HEK293T (cell line): ENCODE results near the gene ADAMTS3.

ENCODE experiments used
- CTCF ChIA-PET: fragments of 350-600 bp; formaldehyde crosslinking; extraction: SDS; loops from one replicate; lab custom pipeline; 2021; ENCODE audit warnings: antibody characterized with exemption, inconsistent platforms; lab: Yijun Ruan, JAX
- POLR2A ChIA-PET: fragments of 350-600 bp; formaldehyde crosslinking; extraction: SDS; loops from one replicate; lab custom pipeline; 2020; ENCODE audit warnings: antibody characterized with exemption, inconsistent platforms; lab: Yijun Ruan, JAX
- DNase-seq: peaks from one replicate; pipeline ENCODE4 v3.0.0; 2012; ENCODE audit warnings: mixed read lengths; ENCODE audit errors: extremely low spot score
- ARNT ChIP-seq: fragments of 450-650 bp; IDR thresholded peaks from 2 replicates; pipeline ENCODE4 v1.6.1; 2017; ENCODE audit warnings: mild to moderate bottlenecking
- BHLHE40 ChIP-seq: fragments of 450-650 bp; IDR thresholded peaks from 2 replicates; pipeline ENCODE4 v1.6.1; 2016; ENCODE audit warnings: mild to moderate bottlenecking, moderate library complexity, borderline replicate concordance
- CTBP1 ChIP-seq: fragments of 450-650 bp; IDR thresholded peaks from 2 replicates; pipeline ENCODE4 v1.6.1; 2016; ENCODE audit warnings: borderline replicate concordance
- ELF4 ChIP-seq: fragments of 450-650 bp; IDR thresholded peaks from 2 replicates; pipeline ENCODE4 v1.6.1; 2017; ENCODE audit warnings: antibody characterized with exemption
- FOXA1 ChIP-seq: fragments of 450-650 bp; IDR thresholded peaks from 2 replicates; pipeline ENCODE4 v1.6.1; 2016; ENCODE audit warnings: mild to moderate bottlenecking
- FOXK2 ChIP-seq: fragments of 450-650 bp; IDR thresholded peaks from 2 replicates; pipeline ENCODE4 v1.6.1; 2016; ENCODE audit warnings: mild to moderate bottlenecking
- FOXM1 ChIP-seq: fragments of 450-650 bp; IDR thresholded peaks from 2 replicates; pipeline ENCODE4 v1.6.1; 2017; ENCODE audit warnings: mild to moderate bottlenecking, borderline replicate concordance
- HDGF ChIP-seq: fragments of 450-650 bp; IDR thresholded peaks from 2 replicates; pipeline ENCODE4 v1.6.1; 2017; ENCODE audit warnings: antibody characterized with exemption, borderline replicate concordance
- L3MBTL2 ChIP-seq: fragments of 450-650 bp; conservative IDR thresholded peaks from 2 replicates; pipeline ENCODE4 v1.6.1; 2016; ENCODE audit warnings: mild to moderate bottlenecking
- LEF1 ChIP-seq: fragments of 450-650 bp; IDR thresholded peaks from 2 replicates; pipeline ENCODE4 v1.6.1; 2017; ENCODE audit warnings: mild to moderate bottlenecking, borderline replicate concordance
- NFRKB ChIP-seq: fragments of 450-650 bp; IDR thresholded peaks from 2 replicates; pipeline ENCODE4 v1.6.1; 2016; ENCODE audit warnings: mild to moderate bottlenecking, moderate library complexity
- SP1 ChIP-seq: fragments of 450-650 bp; IDR thresholded peaks from 2 replicates; pipeline ENCODE4 v1.6.1; 2017
- SUZ12 ChIP-seq: fragments of 450-650 bp; IDR thresholded peaks from 2 replicates; pipeline ENCODE4 v1.6.1; 2016; ENCODE audit warnings: mild to moderate bottlenecking
- TARDBP ChIP-seq: fragments of 450-650 bp; IDR thresholded peaks from 2 replicates; pipeline ENCODE4 v1.6.1; 2016
- ZNF384 ChIP-seq: fragments of 450-650 bp; IDR thresholded peaks from 2 replicates; pipeline ENCODE4 v1.6.1; 2016
- TF ChIP-seq, protein P1 (sequence below): fragments of 450-650 bp; IDR thresholded peaks from 2 replicates; pipeline ENCODE4 v1.6.1; 2016

Gene ADAMTS3

DNA sequence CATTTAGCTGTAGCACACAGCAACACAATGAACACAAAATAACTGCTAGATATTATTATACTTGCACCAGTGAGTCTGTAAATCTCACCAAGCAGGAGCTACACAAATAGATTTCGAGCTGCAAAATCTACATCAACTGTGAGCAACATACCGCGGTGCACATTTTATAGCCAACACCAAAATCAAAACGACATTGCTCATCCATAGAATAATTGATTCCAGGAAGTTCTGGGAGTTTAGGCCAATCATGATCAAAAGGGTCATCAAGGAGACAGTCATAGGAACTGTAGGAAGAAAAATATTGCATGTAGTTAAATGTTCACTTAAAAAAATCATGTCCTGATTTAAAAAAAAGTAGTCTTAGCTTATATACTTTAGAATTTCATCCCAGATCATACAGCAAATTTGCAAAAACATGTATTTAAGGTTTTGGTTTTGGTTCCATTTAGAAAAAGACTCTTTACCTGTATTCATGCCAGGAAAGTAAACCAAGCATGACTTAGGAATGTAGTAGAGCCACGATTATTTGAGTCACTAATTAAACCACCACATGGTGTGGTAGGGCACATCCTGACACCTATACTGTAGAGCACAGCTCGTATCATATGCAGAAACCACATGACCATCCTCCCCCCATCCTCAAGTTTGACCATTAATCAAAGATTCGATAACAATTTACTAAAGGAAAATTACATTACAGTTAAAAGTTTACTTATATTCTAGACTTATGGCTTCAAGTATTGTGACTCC lies 250.4 kb downstream of the ADAMTS3 start:
- TF ChIP-seq FOXA1 (no peak), TARDBP (no peak), LEF1 (no peak), L3MBTL2 (no peak), ZNF384 (no peak), SP1 (no peak)
- ChIA-PET CTCF (no interaction called here), POLR2A (no interaction called here)
- no peak for DNase-seq

DNA sequence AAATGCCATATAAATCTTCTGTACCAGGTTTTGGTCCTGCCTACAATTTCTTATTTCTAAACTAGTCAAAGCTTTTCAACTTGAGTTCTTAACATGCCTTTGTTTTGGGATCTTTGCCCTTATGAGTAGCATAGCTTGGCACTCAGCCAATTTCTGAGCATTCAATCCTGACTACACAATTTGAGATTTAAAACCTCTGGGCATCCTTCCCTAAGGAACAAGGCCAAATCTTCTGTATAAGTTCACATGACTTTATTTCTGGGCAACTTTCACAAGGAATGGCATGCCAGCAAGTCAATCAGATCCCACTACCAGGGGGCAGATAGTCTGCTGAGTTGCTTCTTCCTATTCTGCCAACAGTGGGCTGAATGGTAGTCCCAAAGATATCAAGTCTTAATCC lies 254.2 kb downstream of the ADAMTS3 start:
- no peak for DNase-seq
- POLR2A ChIA-PET = no interaction called here

GRCh38 chr4:72313121-72313520 lies 255.9 kb downstream of the ADAMTS3 start:
- DNase-seq = no peak
- ChIA-PET POLR2A (no interaction called here), CTCF (interaction anchor here (0.5 kb wide), 1 partner anchor 1028 kb away, joined by 3 read pairs; no protein-coding TSS in a partner anchor)
- TF ChIP-seq SP1 (no peak), BHLHE40 (no peak), ELF4 (no peak), CTBP1 (no peak), TARDBP (no peak), FOXK2 (no peak), NFRKB (no peak), L3MBTL2 (no peak), ARNT (no peak), ZNF384 (no peak), LEF1 (no peak), FOXM1 (no peak), HDGF (no peak), FOXA1 (no peak), SUZ12 (no peak)
- TF ChIP-seq, protein P1, sequence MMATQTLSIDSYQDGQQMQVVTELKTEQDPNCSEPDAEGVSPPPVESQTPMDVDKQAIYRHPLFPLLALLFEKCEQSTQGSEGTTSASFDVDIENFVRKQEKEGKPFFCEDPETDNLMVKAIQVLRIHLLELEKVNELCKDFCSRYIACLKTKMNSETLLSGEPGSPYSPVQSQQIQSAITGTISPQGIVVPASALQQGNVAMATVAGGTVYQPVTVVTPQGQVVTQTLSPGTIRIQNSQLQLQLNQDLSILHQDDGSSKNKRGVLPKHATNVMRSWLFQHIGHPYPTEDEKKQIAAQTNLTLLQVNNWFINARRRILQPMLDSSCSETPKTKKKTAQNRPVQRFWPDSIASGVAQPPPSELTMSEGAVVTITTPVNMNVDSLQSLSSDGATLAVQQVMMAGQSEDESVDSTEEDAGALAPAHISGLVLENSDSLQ = no peak

More for the DNA sequence above, 254.2 kb downstream of the ADAMTS3 start:
- no peak for TF ChIP-seq ARNT
- no peak for TF ChIP-seq L3MBTL2
- TF ChIP-seq ELF4 = no peak
- TF ChIP-seq SUZ12 = no peak
- no peak for TF ChIP-seq LEF1
- no peak for TF ChIP-seq FOXK2
- CTCF ChIA-PET = no interaction called here

DNA sequence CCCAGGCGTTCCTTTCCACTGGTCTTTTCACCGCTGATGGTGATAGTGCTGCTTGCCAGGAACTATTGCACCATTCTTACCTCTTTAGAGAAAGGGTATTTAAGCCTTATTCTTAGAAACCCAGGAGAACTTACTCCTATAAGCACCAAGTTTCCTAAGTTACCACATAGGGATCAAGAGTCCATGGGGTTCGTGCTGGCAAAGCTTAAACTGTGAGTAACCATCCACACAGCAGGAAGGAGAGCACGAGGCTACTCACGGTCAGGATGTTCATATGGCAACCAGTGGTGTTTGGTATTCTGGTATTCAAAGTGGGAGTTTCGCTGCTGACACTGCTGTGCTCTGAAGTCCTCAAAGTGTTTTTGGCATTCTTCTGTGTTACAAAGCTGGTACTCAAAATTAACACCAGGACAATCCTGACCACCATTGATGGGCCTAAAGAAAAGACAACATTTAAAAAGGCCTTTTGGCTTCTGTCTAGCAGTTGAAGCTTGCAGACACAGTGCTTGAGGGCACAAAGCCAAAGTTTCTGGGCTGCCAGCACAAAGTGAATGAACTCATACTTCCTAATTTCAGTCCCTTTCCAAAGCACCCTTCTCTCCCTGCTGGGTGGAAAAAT lies 256.9 kb downstream of the ADAMTS3 start:
- DNase-seq = no peak
- ChIA-PET CTCF (interaction anchor here (0.7 kb wide), 1 partner anchor 11 kb away, joined by 3 read pairs; no protein-coding TSS in a partner anchor), POLR2A (no interaction called here)
- TF ChIP-seq TARDBP = no peak
- TF ChIP-seq, protein P1 = no peak
- TF ChIP-seq ARNT = no peak

GRCh38 chr4:72311291-72311690 lies 257.7 kb downstream of the ADAMTS3 start:
- DNase-seq = no peak
- ChIA-PET CTCF (no interaction called here), POLR2A (no interaction called here)
- TF ChIP-seq, protein P1 = no peak
- TF ChIP-seq BHLHE40 (no peak), FOXM1 (no peak), TARDBP (no peak), L3MBTL2 (no peak), ARNT (no peak), FOXA1 (no peak), LEF1 (no peak), SUZ12 (no peak)

GRCh38 chr4:72305620-72306019 lies 263.4 kb downstream of the ADAMTS3 start:
- POLR2A ChIA-PET = no interaction called here
- no peak for DNase-seq
- TF ChIP-seq ARNT = no peak
- TF ChIP-seq, protein P1 = no peak
- no peak for TF ChIP-seq FOXA1
- TF ChIP-seq TARDBP = no peak
- TF ChIP-seq ELF4 = no peak
- no peak for TF ChIP-seq LEF1
- no peak for TF ChIP-seq L3MBTL2
- no peak for TF ChIP-seq CTBP1
- no peak for TF ChIP-seq BHLHE40
- CTCF ChIA-PET = no interaction called here
